SU-DHL-6 (cell line): ENCODE results near the gene SMIM7.

ENCODE experiments used
- EZH2phosphoT487 ChIP-seq: fragments of 200-600 bp; sonication (generic), shearing (Covaris generic); conservative IDR thresholded peaks from 2 replicates; pipeline ENCODE4 v1.6.1; 2018; ENCODE audit warnings: mild to moderate bottlenecking, antibody characterized with exemption, low read length, moderate library complexity, mixed read lengths
- TF ChIP-seq, protein P1 (sequence below): fragments of 200-600 bp; sonication (generic); IDR thresholded peaks from one replicate; pipeline ENCODE4 v1.5.1; 2017; ENCODE audit warnings: antibody characterized with exemption, mild to moderate bottlenecking, low read length, moderate library complexity; ENCODE audit not compliant: insufficient read depth, poor library complexity, severe bottlenecking

GRCh38 chr19:16698914-16699313, 39.0 kb upstream of the SMIM7 start:
- TF ChIP-seq, protein P1, sequence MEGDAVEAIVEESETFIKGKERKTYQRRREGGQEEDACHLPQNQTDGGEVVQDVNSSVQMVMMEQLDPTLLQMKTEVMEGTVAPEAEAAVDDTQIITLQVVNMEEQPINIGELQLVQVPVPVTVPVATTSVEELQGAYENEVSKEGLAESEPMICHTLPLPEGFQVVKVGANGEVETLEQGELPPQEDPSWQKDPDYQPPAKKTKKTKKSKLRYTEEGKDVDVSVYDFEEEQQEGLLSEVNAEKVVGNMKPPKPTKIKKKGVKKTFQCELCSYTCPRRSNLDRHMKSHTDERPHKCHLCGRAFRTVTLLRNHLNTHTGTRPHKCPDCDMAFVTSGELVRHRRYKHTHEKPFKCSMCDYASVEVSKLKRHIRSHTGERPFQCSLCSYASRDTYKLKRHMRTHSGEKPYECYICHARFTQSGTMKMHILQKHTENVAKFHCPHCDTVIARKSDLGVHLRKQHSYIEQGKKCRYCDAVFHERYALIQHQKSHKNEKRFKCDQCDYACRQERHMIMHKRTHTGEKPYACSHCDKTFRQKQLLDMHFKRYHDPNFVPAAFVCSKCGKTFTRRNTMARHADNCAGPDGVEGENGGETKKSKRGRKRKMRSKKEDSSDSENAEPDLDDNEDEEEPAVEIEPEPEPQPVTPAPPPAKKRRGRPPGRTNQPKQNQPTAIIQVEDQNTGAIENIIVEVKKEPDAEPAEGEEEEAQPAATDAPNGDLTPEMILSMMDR: no peak
- TF ChIP-seq EZH2phosphoT487: no peak
